SK-N-SH (cell line): ENCODE measurements around the gene RARS1. TPM values are rescaled to one million over a fixed set of nuclear protein-coding genes. Genes with fewer than 3 reads are reported as not detected.

Experiments used
- CTCF ChIA-PET: fragments of 300-600, 350-600 bp; formaldehyde crosslinking; extraction: SDS; loops from one replicate; lab custom pipeline; 2021; lab: Yijun Ruan, JAX
- POLR2A ChIA-PET: fragments of 350-600 bp; sonication (Branson Sonifier 250); formaldehyde crosslinking; extraction: SDS; loops from one replicate; lab custom pipeline; 2020; ENCODE audit warnings: antibody characterized with exemption, inconsistent platforms; lab: Yijun Ruan, JAX
- DNase-seq: peaks from one replicate; pipeline ENCODE4 v3.0.0; 2012
- H2AFZ ChIP-seq: fragments of 200-600 bp; sonication (generic); 2 replicates; pipeline ENCODE4 v1.8.1; 2016; ENCODE audit warnings: antibody characterized with exemption, mild to moderate bottlenecking, low read depth
- H3F3A ChIP-seq: fragments of 200-600 bp; sonication (generic); replicated peaks from 2 replicates; pipeline ENCODE3; 2016; ENCODE audit warnings: antibody characterized with exemption, mild to moderate bottlenecking; ENCODE audit not compliant: insufficient read depth
- H3K27ac ChIP-seq, 2 experiments: fragments of 200-500 bp in 1 of 2; fragments of 200-600 bp in 1 of 2; sonication (Bioruptor generic) in 1 of 2; sonication (generic), shearing (Covaris generic) in 1 of 2; 2 replicates each; pipeline versions ENCODE4 v1.5.1 to v1.6.1; 2014 to 2016; ENCODE audit warnings: low read depth in 2 of 2, inconsistent platforms in 1 of 2, low read length in 1 of 2, mild to moderate bottlenecking in 1 of 2, mixed read lengths in 1 of 2
- H3K27me3 ChIP-seq: fragments of 200-600 bp; sonication (generic), shearing (Covaris generic); 2 replicates; pipeline ENCODE4 v1.6.1; 2016; ENCODE audit warnings: mixed run types; ENCODE audit not compliant: insufficient read depth
- H3K36me3 ChIP-seq, 2 experiments: fragments of 200-500 bp in 1 of 2; fragments of 200-600 bp in 1 of 2; sonication (Bioruptor generic) in 1 of 2; sonication (generic) in 1 of 2; replicated peaks in 1 of 2; 2 replicates each; pipeline versions ENCODE3 to v1.5.1; 2014 to 2016; ENCODE audit warnings: low read length in 1 of 2, mild to moderate bottlenecking in 1 of 2; ENCODE audit not compliant: insufficient read depth in 2 of 2, control insufficient read depth in 1 of 2
- H3K4me1 ChIP-seq, 2 experiments: fragments of 200-500 bp in 1 of 2; fragments of 200-600 bp in 1 of 2; sonication (Bioruptor generic) in 1 of 2; sonication (generic), shearing (Covaris generic) in 1 of 2; 2 replicates each; pipeline versions ENCODE4 v1.5.1 to v1.6.1; 2014 to 2016; ENCODE audit warnings: low read depth in 1 of 2, low read length in 1 of 2, mixed run types in 1 of 2; ENCODE audit not compliant: insufficient read depth in 2 of 2, control insufficient read depth in 1 of 2
- H3K4me2 ChIP-seq: fragments of 200-600 bp; sonication (generic), shearing (Covaris generic); 2 replicates; pipeline ENCODE4 v1.6.1; 2017; ENCODE audit warnings: mixed run types
- H3K4me3 ChIP-seq, 2 experiments: fragments of 200-500 bp in 1 of 2; fragments of 200-600 bp in 1 of 2; sonication (Bioruptor generic) in 1 of 2; sonication (generic), shearing (Covaris generic) in 1 of 2; 2 replicates each; pipeline versions ENCODE4 v1.5.1 to v1.8.1; 2014 to 2016; ENCODE audit warnings: low read depth in 2 of 2, inconsistent platforms in 1 of 2, low read length in 1 of 2, mild to moderate bottlenecking in 1 of 2, mixed read lengths in 1 of 2, moderate library complexity in 1 of 2
- H3K79me2 ChIP-seq: fragments of 200-600 bp; sonication (generic); 2 replicates; pipeline ENCODE4 v1.8.1; 2017; ENCODE audit warnings: mild to moderate bottlenecking; ENCODE audit not compliant: insufficient read depth
- H3K9ac ChIP-seq: fragments of 200-600 bp; sonication (generic); 2 replicates; pipeline ENCODE4 v1.6.1; 2017; ENCODE audit warnings: mixed run types
- H3K9me2 ChIP-seq: fragments of 200-600 bp; sonication (generic); 2 replicates; pipeline ENCODE4 v1.6.1; 2017; ENCODE audit warnings: mixed run types
- H3K9me3 ChIP-seq: fragments of 200-600 bp; sonication (generic); 2 replicates; pipeline ENCODE4 v1.6.1; 2017; ENCODE audit warnings: mixed run types, mild to moderate bottlenecking, moderate library complexity
- H4K20me1 ChIP-seq: fragments of 200-600 bp; sonication (generic); 2 replicates; pipeline ENCODE4 v1.6.1; 2017; ENCODE audit warnings: mild to moderate bottlenecking, mixed run types; ENCODE audit not compliant: insufficient read depth
- CHD2 ChIP-seq: fragments of 150-350 bp; IDR thresholded peaks from 2 replicates; pipeline ENCODE4 v1.6.1; 2018; ENCODE audit warnings: low read length; ENCODE audit not compliant: partially characterized antibody
- EZH2phosphoT487 ChIP-seq: fragments of 200-600 bp; sonication (generic); IDR thresholded peaks from 2 replicates; pipeline ENCODE4 v1.6.1; 2017; ENCODE audit warnings: low read depth, mixed run types, mild to moderate bottlenecking, antibody characterized with exemption, moderate library complexity, borderline replicate concordance
- FOXM1 ChIP-seq: IDR thresholded peaks from 2 replicates; pipeline ENCODE4 v1.4.0; 2012; ENCODE audit warnings: low read depth, mild to moderate bottlenecking
- MEF2A ChIP-seq: IDR thresholded peaks from 2 replicates; pipeline ENCODE4 v1.4.0; 2012; ENCODE audit warnings: low read depth, borderline replicate concordance
- MXI1 ChIP-seq: IDR thresholded peaks from 2 replicates; pipeline ENCODE4 v1.6.1; 2012; ENCODE audit warnings: mild to moderate bottlenecking, low read depth, low read length, improper control_type of control experiment
- PBX3 ChIP-seq: IDR thresholded peaks from 2 replicates; pipeline ENCODE4; 2012
- POLR2AphosphoS5 ChIP-seq: IDR thresholded peaks from 2 replicates; pipeline ENCODE4 v1.6.1; 2012; ENCODE audit warnings: low read depth, low read length
- RAD21 ChIP-seq: IDR thresholded peaks from 2 replicates; pipeline ENCODE4 v1.6.1; 2012; ENCODE audit warnings: mild to moderate bottlenecking, low read length
- RCOR1 ChIP-seq: fragments of 150-350 bp; IDR thresholded peaks from 2 replicates; pipeline ENCODE4 v1.6.1; 2017; ENCODE audit warnings: antibody characterized with exemption, low read length
- SIN3A ChIP-seq: IDR thresholded peaks from 2 replicates; pipeline ENCODE4 v1.6.1; 2012; ENCODE audit warnings: low read depth, mild to moderate bottlenecking, low read length, moderate library complexity, borderline replicate concordance
- SMC3 ChIP-seq: IDR thresholded peaks from 2 replicates; pipeline ENCODE4 v1.6.1; 2012; ENCODE audit warnings: low read depth, low read length, improper control_type of control experiment
- TEAD4 ChIP-seq: IDR thresholded peaks from 2 replicates; pipeline ENCODE4 v1.4.0; 2012; ENCODE audit warnings: mild to moderate bottlenecking, borderline replicate concordance; ENCODE audit not compliant: insufficient read depth
- YY1 ChIP-seq: IDR thresholded peaks from 2 replicates; pipeline ENCODE4 v1.4.0; 2012; ENCODE audit warnings: low read depth, mild to moderate bottlenecking
- WGBS: methylation state at CpG from one replicate; pipeline ENCODE4 v1.1.6; 2017; ENCODE audit warnings: low lambda C conversion rate; 5-methylcytosine and 5-hydroxymethylcytosine counted together
- polyA plus RNA-seq, 3 experiments: library from polyadenylated mRNA; depleted of rRNA; stranded (reverse); fragments of >200 nt; gene quantifications; 2 replicates each; pipeline ENCODE4 v1.2.3, GENCODE V29; 2012
- TF ChIP-seq, protein P1 (sequence below): IDR thresholded peaks from 2 replicates; pipeline ENCODE4 v1.6.1; 2012; ENCODE audit warnings: mild to moderate bottlenecking, low read depth, low read length, moderate library complexity
- TF ChIP-seq, protein P2 (sequence below): fragments of 200-600 bp; sonication (generic); IDR thresholded peaks from 2 replicates; pipeline ENCODE4 v1.6.1; 2017; ENCODE audit warnings: antibody characterized with exemption, mild to moderate bottlenecking, moderate library complexity

RARS1 gene
- polyA plus RNA-seq, 1 of the 3 experiments (the other 2 are of a cell fraction): 53.5 TPM

GRCh38 chr5:168531191-168531590, 44.9 kb downstream of the RARS1 start:
- ChIA-PET POLR2A (no interaction called here), CTCF (no interaction called here)
- Histone ChIP-seq H3K4me2 (no peak overlapping the region), H3K27ac (no peak overlapping the region), H3K27me3 (no peaks in the 10 kb centered on the region), H3K36me3 (no peaks in the 10 kb centered on the region), H2AFZ (no peak overlapping the region), H3K9ac (no peak overlapping the region), H3K9me2 (no peaks in the 10 kb centered on the region), H3K4me3 (no peak overlapping the region), H3F3A (no peaks in the 10 kb centered on the region), H3K9me3 (no peaks in the 10 kb centered on the region), H3K79me2 (no peaks in the 10 kb centered on the region), H4K20me1 (no peaks in the 10 kb centered on the region), H3K4me1 (peaks cover 0 to 26% of the 10 kb centered on the region in 2 experiments; a peak in 2 of 4 replicates)
- no peak for TF ChIP-seq RAD21
- TF ChIP-seq, protein P1, sequence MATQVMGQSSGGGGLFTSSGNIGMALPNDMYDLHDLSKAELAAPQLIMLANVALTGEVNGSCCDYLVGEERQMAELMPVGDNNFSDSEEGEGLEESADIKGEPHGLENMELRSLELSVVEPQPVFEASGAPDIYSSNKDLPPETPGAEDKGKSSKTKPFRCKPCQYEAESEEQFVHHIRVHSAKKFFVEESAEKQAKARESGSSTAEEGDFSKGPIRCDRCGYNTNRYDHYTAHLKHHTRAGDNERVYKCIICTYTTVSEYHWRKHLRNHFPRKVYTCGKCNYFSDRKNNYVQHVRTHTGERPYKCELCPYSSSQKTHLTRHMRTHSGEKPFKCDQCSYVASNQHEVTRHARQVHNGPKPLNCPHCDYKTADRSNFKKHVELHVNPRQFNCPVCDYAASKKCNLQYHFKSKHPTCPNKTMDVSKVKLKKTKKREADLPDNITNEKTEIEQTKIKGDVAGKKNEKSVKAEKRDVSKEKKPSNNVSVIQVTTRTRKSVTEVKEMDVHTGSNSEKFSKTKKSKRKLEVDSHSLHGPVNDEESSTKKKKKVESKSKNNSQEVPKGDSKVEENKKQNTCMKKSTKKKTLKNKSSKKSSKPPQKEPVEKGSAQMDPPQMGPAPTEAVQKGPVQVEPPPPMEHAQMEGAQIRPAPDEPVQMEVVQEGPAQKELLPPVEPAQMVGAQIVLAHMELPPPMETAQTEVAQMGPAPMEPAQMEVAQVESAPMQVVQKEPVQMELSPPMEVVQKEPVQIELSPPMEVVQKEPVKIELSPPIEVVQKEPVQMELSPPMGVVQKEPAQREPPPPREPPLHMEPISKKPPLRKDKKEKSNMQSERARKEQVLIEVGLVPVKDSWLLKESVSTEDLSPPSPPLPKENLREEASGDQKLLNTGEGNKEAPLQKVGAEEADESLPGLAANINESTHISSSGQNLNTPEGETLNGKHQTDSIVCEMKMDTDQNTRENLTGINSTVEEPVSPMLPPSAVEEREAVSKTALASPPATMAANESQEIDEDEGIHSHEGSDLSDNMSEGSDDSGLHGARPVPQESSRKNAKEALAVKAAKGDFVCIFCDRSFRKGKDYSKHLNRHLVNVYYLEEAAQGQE: no peak
- no peak for TF ChIP-seq MXI1
- TF ChIP-seq CHD2: no peak
- TF ChIP-seq FOXM1: no peak
- TF ChIP-seq EZH2phosphoT487: no peak
- TF ChIP-seq YY1: no peak
- TF ChIP-seq RCOR1: no peak
- no peak for TF ChIP-seq SMC3
- TF ChIP-seq, protein P2, sequence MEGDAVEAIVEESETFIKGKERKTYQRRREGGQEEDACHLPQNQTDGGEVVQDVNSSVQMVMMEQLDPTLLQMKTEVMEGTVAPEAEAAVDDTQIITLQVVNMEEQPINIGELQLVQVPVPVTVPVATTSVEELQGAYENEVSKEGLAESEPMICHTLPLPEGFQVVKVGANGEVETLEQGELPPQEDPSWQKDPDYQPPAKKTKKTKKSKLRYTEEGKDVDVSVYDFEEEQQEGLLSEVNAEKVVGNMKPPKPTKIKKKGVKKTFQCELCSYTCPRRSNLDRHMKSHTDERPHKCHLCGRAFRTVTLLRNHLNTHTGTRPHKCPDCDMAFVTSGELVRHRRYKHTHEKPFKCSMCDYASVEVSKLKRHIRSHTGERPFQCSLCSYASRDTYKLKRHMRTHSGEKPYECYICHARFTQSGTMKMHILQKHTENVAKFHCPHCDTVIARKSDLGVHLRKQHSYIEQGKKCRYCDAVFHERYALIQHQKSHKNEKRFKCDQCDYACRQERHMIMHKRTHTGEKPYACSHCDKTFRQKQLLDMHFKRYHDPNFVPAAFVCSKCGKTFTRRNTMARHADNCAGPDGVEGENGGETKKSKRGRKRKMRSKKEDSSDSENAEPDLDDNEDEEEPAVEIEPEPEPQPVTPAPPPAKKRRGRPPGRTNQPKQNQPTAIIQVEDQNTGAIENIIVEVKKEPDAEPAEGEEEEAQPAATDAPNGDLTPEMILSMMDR: no peak
- no peak for TF ChIP-seq TEAD4
- no peak for TF ChIP-seq POLR2AphosphoS5
- no peak for TF ChIP-seq MEF2A
- TF ChIP-seq SIN3A: no peak
- no peak for TF ChIP-seq PBX3
- DNase-seq: no peak
- 81% methylated on average over 4 of the region's 5 CpGs for WGBS
